Measurements from ENCODE around the gene KRT15. TPM values are rescaled to one million over a fixed set of nuclear protein-coding genes. Genes with fewer than 3 reads are reported as not detected.

The KRT15 gene
- total and polyA plus RNA-seq, 10 of the 15 experiments (the other 5 are each of a cell fraction or from before 2014, with no cell fraction given), result 0.06 to 0.17 TPM; not detected in 8

- H3K4me3 ChIP-seq, result no peak overlapping the region
- H3K9ac ChIP-seq (ENCODE audit: control insufficient read depth, insufficient read depth, low read length), result no peak overlapping the region
- intact Hi-C loops (cut with micrococcal nuclease; ENCODE audit: unreplicated experiment), result no loop called here
- no peaks in the 10 kb centered on the region for H3K79me2 ChIP-seq (ENCODE audit: control insufficient read depth, insufficient read depth, low read length)
- no peak overlapping the region for H3K4me2 ChIP-seq (ENCODE audit: control insufficient read depth, insufficient read depth)
- 0% methylated on average over 5 of the region's 5 CpGs for WGBS (ENCODE audit: insufficient coverage, insufficient replicate concordance, low lambda C conversion rate, missing lambda C conversion rate)
- no peaks in the 10 kb centered on the region; a peak in 3 of 4 replicates for H3K27me3 ChIP-seq (replicated peaks in 1 of 2; ENCODE audit: control insufficient read depth in 2 of 2, insufficient read depth in 2 of 2, low read length in 1 of 2)
- DNase-seq (ENCODE audit: low read depth, low spot score) (no peak), FAIRE-seq (no peak), ATAC-seq (no peak)
- no peaks in the 10 kb centered on the region for H3K36me3 ChIP-seq (ENCODE audit: control insufficient read depth in 2 of 2, insufficient read depth in 2 of 2, low read length in 1 of 2)
- H3K9me3 ChIP-seq (replicated peaks; ENCODE audit: control insufficient read depth, insufficient read depth, low read length), result no peaks in the 10 kb centered on the region; the same call in 2 of the 3 replicates
- H3K4me1 ChIP-seq (ENCODE audit: control insufficient read depth, insufficient read depth, low read length), result no peaks in the 10 kb centered on the region
- POLR2A ChIA-PET, result interaction anchor here (1.3 kb wide), 1 partner anchor 111 kb away, joined by 6 read pairs; no protein-coding TSS in a partner anchor
- H3K27ac ChIP-seq (ENCODE audit: control insufficient read depth, insufficient read depth), result no peak overlapping the region
- BruUV-seq (replicated peaks), result no TSS peak
- SMC1A ChIA-PET (ENCODE audit: uncharacterized antibody, unreplicated experiment), result interaction anchor here (4.9 to 5.3 kb wide), 2 partner anchors 97 to 112 kb away, joined by 33 to 34 read pairs; no protein-coding TSS in a partner anchor
- no peak for TF ChIP-seq BACH1 (IDR thresholded peaks at IDR 0.05; ENCODE audit: borderline replicate concordance)
- no peak for TF ChIP-seq REST (IDR thresholded peaks at IDR 0.05; ENCODE audit: low read depth, low read length)
- no peak for TF ChIP-seq RCOR1 (conservative IDR thresholded peaks at IDR 0.05; ENCODE audit: low read depth, low read length)
- no peak for TF ChIP-seq BCLAF1 (IDR thresholded peaks at IDR 0.05)
- no peak for TF ChIP-seq CEBPZ (IDR thresholded peaks at IDR 0.05; ENCODE audit: low read depth, low read length)
- TF ChIP-seq TCF7 (IDR thresholded peaks at IDR 0.05; ENCODE audit: borderline replicate concordance), result no peak
- no peak for TF ChIP-seq CBFB (IDR thresholded peaks at IDR 0.05; ENCODE audit: low read depth)
- no peak for TF ChIP-seq WRNIP1 (IDR thresholded peaks at IDR 0.05; ENCODE audit: borderline replicate concordance, low read depth, low read length)
- in situ Hi-C loops (cut with MboI), result no loop called here
- H2AFZ ChIP-seq (ENCODE audit: control insufficient read depth, low read depth, low read length), result no peak overlapping the region
- no peaks in the 10 kb centered on the region for H4K20me1 ChIP-seq (ENCODE audit: control insufficient read depth, insufficient read depth)
- CTCF ChIA-PET, result interaction anchor here (5.4 to 6.3 kb wide), 2 partner anchors 97 to 113 kb away, joined by 133 to 146 read pairs; no protein-coding TSS in a partner anchor
- RAD21 ChIA-PET (ENCODE audit: unreplicated experiment), result interaction anchor here (3.2 to 3.3 kb wide), 2 partner anchors 97 to 111 kb away, joined by 26 to 32 read pairs; no protein-coding TSS in a partner anchor
These were observed 32.7 kb upstream of the KRT15 start for GRCh38 chr17:41551365-41551764.

Data from GM12878 (cell line).